Measurements from ENCODE around the gene SUCLG1.

- TF ChIP-seq, protein P1, sequence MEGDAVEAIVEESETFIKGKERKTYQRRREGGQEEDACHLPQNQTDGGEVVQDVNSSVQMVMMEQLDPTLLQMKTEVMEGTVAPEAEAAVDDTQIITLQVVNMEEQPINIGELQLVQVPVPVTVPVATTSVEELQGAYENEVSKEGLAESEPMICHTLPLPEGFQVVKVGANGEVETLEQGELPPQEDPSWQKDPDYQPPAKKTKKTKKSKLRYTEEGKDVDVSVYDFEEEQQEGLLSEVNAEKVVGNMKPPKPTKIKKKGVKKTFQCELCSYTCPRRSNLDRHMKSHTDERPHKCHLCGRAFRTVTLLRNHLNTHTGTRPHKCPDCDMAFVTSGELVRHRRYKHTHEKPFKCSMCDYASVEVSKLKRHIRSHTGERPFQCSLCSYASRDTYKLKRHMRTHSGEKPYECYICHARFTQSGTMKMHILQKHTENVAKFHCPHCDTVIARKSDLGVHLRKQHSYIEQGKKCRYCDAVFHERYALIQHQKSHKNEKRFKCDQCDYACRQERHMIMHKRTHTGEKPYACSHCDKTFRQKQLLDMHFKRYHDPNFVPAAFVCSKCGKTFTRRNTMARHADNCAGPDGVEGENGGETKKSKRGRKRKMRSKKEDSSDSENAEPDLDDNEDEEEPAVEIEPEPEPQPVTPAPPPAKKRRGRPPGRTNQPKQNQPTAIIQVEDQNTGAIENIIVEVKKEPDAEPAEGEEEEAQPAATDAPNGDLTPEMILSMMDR (IDR thresholded peaks at IDR 0.05; ENCODE audit: low read depth, low read length) = no peak
- TF ChIP-seq EZH2phosphoT487 (IDR thresholded peaks at IDR 0.05; ENCODE audit: low read depth) = no peak
Measured at GRCh38 chr2:84458551-84459017, 496 bp downstream of the SUCLG1 start.
